ENCODE data around the gene ACAD11.
"Not testable (repeated sequence)": the region's sequence is repeated elsewhere in the genome, so short reads cannot be mapped to it uniquely, and the experiment has no call there.

The ACAD11 gene

GRCh38 chr3:132643366-132643765 is 16.2 kb downstream of the ACAD11 start:
- Histone ChIP-seq H3K9me3 (ENCODE audit: insufficient read depth, low read depth, low read length) (no peaks in the 10 kb centered on the region), H3K4me1 (ENCODE audit: insufficient read depth, low read length) (no peaks in the 10 kb centered on the region), H3K27me3 (ENCODE audit: insufficient read depth, low read length) (no peaks in the 10 kb centered on the region), H3K4me3 (ENCODE audit: low read length) (no peak overlapping the region), H3K36me3 (ENCODE audit: insufficient read depth, low read depth, low read length) (peaks cover 9% of the 10 kb centered on the region; the same call in 1 of the 2 replicates), H3K27ac (ENCODE audit: low read length) (no peak overlapping the region), H3K9ac (ENCODE audit: low read depth, low read length) (no peak overlapping the region)

DNA sequence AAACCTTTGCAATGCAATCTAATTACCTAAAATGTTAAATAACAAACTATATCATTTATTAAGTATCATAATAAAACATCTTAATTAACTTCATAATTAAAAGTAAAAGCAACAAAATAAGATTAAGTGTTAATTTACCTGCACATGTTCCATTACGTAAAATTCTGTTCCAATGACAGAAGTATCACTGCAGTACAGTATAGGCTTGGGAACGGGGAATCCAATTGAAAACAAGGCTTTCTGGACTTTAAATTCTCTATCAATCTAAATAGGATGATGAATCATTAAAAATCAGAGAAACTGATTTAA is 17.1 kb downstream of the ACAD11 start:
- Histone ChIP-seq H3K4me1 (ENCODE audit: insufficient read depth, low read length) (no peaks in the 10 kb centered on the region), H3K4me3 (ENCODE audit: low read length) (no peak overlapping the region), H3K27me3 (ENCODE audit: insufficient read depth, low read length) (no peaks in the 10 kb centered on the region), H3K9me3 (ENCODE audit: insufficient read depth, low read depth, low read length) (no peaks in the 10 kb centered on the region), H3K9ac (ENCODE audit: low read depth, low read length) (no peak overlapping the region), H3K36me3 (ENCODE audit: insufficient read depth, low read depth, low read length) (peaks cover 9% of the 10 kb centered on the region; the same call in 1 of the 2 replicates), H3K27ac (ENCODE audit: low read length) (no peak overlapping the region)

- no peak overlapping the region for H3K27ac ChIP-seq (ENCODE audit: low read length)
- H3K9me3 ChIP-seq (ENCODE audit: insufficient read depth, low read depth, low read length), result no peaks in the 10 kb centered on the region
- no peaks in the 10 kb centered on the region; the same call in 1 of the 2 replicates for H3K4me1 ChIP-seq (ENCODE audit: insufficient read depth, low read length)
- no peak overlapping the region for H3K4me3 ChIP-seq (ENCODE audit: low read length)
- H3K9ac ChIP-seq (ENCODE audit: low read depth, low read length), result no peak overlapping the region
- no peaks in the 10 kb centered on the region for H3K27me3 ChIP-seq (ENCODE audit: insufficient read depth, low read length)
- peaks cover 9% of the 10 kb centered on the region; the same call in 1 of the 2 replicates for H3K36me3 ChIP-seq (ENCODE audit: insufficient read depth, low read depth, low read length)
Measured at GRCh38 chr3:132641837-132642538, 17.6 kb downstream of the ACAD11 start.

DNA sequence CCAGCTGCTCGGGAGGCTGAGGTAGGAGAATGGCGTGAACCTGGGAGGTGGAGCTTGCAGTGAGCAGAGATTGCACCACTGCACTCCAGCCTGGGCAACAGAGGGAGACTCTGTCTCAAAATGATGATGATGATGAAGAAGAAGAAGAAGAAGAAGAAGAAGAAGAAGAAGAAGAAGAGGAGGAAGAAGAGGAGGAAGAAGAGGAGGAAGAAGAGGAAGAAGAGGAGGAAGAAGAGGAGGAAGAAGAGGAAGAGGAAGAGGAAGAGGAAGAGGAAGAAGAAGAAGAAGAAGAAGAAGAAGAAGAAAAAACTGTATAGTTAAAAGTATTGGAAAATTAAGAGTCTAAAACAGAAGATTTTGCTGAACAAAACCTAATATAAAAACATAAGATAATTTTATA is 18.2 kb downstream of the ACAD11 start:
- H3K9me3 ChIP-seq (ENCODE audit: insufficient read depth, low read depth, low read length); H3K27me3 ChIP-seq (ENCODE audit: insufficient read depth, low read length); H3K4me3 ChIP-seq (ENCODE audit: low read length); H3K27ac ChIP-seq (ENCODE audit: low read length); H3K9ac ChIP-seq (ENCODE audit: low read depth, low read length); H3K4me1 ChIP-seq (ENCODE audit: insufficient read depth, low read length); H3K36me3 ChIP-seq (ENCODE audit: insufficient read depth, low read depth, low read length): not testable (repeated sequence)

DNA sequence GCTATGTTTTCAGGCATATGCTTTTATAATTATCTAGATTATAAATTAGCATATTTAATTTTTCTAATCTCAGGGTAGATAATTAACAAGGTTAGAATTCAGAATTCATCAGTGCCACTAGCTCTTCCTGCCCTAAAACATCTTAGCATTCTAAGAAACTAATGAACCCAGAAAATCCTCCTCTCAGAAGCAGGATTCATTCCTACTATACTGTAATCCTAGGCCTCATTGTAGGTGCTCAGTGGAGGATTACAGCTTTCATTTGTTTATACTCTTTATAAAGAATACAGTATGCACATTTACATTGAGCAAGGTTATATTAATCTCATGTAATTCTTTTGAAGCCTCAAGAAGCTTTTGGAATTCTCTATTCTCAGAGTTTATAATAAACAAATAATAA is 20.9 kb downstream of the ACAD11 start:
- no peak overlapping the region for H3K27ac ChIP-seq (ENCODE audit: low read length)
- no peak overlapping the region for H3K4me3 ChIP-seq (ENCODE audit: low read length)
- no peak overlapping the region for H3K9ac ChIP-seq (ENCODE audit: low read depth, low read length)
- H3K27me3 ChIP-seq (ENCODE audit: insufficient read depth, low read length), result no peaks in the 10 kb centered on the region
- H3K36me3 ChIP-seq (ENCODE audit: insufficient read depth, low read depth, low read length), result peaks cover 9% of the 10 kb centered on the region; the same call in 1 of the 2 replicates
- no peaks in the 10 kb centered on the region for H3K9me3 ChIP-seq (ENCODE audit: insufficient read depth, low read depth, low read length)
- H3K4me1 ChIP-seq (ENCODE audit: insufficient read depth, low read length), result no peaks in the 10 kb centered on the region; the same call in 1 of the 2 replicates

GRCh38 chr3:132637590-132637989 is 22.0 kb downstream of the ACAD11 start:
- H3K27ac ChIP-seq (ENCODE audit: low read length), result no peak overlapping the region
- no peak overlapping the region for H3K9ac ChIP-seq (ENCODE audit: low read depth, low read length)
- H3K27me3 ChIP-seq (ENCODE audit: insufficient read depth, low read length), result no peaks in the 10 kb centered on the region

DNA sequence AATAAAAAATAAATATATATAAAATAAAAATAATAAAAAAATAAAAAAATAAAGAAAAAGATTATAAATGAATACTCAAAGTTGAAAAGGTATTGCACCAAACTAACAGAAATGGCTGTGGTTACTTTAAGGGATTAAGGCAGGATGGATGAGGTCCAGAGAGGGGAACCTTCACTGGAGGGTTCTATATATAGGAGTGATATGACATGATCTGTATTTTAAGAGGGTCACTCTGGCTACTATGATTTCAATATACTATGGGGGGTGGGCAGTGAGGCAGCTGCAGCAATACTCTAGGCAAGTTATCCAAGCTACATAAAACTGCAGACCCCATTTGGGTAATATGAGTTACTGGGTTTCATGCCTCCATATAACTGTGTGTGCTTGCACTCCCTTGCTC is 24.6 kb downstream of the ACAD11 start:
- Histone ChIP-seq H3K27ac (ENCODE audit: low read length) (no peak overlapping the region), H3K4me1 (ENCODE audit: insufficient read depth, low read length) (no peaks in the 10 kb centered on the region; the same call in 1 of the 2 replicates)

More at GRCh38 chr3:132637590-132637989, 22.0 kb downstream of the ACAD11 start:
- H3K9me3 ChIP-seq (ENCODE audit: insufficient read depth, low read depth, low read length), result no peaks in the 10 kb centered on the region
- H3K4me1 ChIP-seq (ENCODE audit: insufficient read depth, low read length), result no peaks in the 10 kb centered on the region; the same call in 1 of the 2 replicates
- no peak overlapping the region for H3K4me3 ChIP-seq (ENCODE audit: low read length)
- H3K36me3 ChIP-seq (ENCODE audit: insufficient read depth, low read depth, low read length), result peaks cover 9% of the 10 kb centered on the region; the same call in 1 of the 2 replicates

DNA sequence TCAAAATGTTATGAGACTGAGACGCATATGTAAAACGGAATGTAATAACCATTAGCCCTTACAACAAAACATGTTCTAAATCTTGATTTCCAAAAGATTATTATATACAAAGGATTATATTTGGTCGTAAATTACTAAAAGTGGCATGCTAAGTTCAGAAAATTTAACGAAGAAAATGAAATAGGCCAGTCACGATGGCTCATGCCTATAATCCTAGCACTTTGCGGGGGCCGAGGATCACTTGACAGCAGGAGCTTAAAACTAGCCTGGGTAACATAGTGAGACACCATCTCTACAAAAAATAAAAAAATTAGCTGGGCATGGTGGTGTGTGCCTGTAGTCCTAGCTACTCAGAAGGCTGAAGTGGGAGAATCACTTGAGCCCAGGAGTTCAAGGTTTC is 29.0 kb downstream of the ACAD11 start:
- no peak overlapping the region for H3K9ac ChIP-seq (ENCODE audit: low read depth, low read length)
- no peaks in the 10 kb centered on the region for H3K4me1 ChIP-seq (ENCODE audit: insufficient read depth, low read length)
- H3K9me3 ChIP-seq (ENCODE audit: insufficient read depth, low read depth, low read length), result no peaks in the 10 kb centered on the region
- H3K27me3 ChIP-seq (ENCODE audit: insufficient read depth, low read length), result no peaks in the 10 kb centered on the region
- H3K27ac ChIP-seq (ENCODE audit: low read length), result no peak overlapping the region
- H3K36me3 ChIP-seq (ENCODE audit: insufficient read depth, low read depth, low read length), result peaks cover 18% of the 10 kb centered on the region
- H3K4me3 ChIP-seq (ENCODE audit: low read length), result no peak overlapping the region

More for the DNA sequence above, 24.6 kb downstream of the ACAD11 start:
- Histone ChIP-seq H3K9me3 (ENCODE audit: insufficient read depth, low read depth, low read length) (no peaks in the 10 kb centered on the region), H3K27me3 (ENCODE audit: insufficient read depth, low read length) (no peaks in the 10 kb centered on the region), H3K4me3 (ENCODE audit: low read length) (no peak overlapping the region), H3K9ac (ENCODE audit: low read depth, low read length) (no peak overlapping the region), H3K36me3 (ENCODE audit: insufficient read depth, low read depth, low read length) (peaks cover 9% of the 10 kb centered on the region; the same call in 1 of the 2 replicates)

DNA sequence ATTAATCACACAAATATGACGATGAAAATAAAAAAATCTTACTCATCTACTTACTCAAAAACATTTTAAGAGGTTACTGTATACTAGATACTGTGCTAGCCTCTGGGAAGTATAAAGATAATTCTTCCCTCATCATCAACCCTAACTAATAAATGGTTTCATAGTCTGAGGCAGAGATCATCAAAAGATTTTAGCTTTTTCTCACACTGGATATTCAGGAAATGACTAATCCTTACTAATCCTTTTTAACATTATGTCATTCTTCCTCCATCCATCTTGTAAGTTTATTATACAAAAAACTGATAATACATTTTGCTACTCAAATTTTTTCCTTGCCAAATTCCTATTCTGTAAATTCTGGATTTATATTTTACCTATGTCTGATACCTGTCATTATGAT is 29.7 kb downstream of the ACAD11 start:
- peaks cover 18% of the 10 kb centered on the region for H3K36me3 ChIP-seq (ENCODE audit: insufficient read depth, low read depth, low read length)
- H3K9ac ChIP-seq (ENCODE audit: low read depth, low read length), result no peak overlapping the region
- H3K27me3 ChIP-seq (ENCODE audit: insufficient read depth, low read length), result no peaks in the 10 kb centered on the region
- no peak overlapping the region for H3K4me3 ChIP-seq (ENCODE audit: low read length)
- H3K27ac ChIP-seq (ENCODE audit: low read length), result no peak overlapping the region
- no peaks in the 10 kb centered on the region for H3K9me3 ChIP-seq (ENCODE audit: insufficient read depth, low read depth, low read length)
- H3K4me1 ChIP-seq (ENCODE audit: insufficient read depth, low read length), result no peaks in the 10 kb centered on the region

DNA sequence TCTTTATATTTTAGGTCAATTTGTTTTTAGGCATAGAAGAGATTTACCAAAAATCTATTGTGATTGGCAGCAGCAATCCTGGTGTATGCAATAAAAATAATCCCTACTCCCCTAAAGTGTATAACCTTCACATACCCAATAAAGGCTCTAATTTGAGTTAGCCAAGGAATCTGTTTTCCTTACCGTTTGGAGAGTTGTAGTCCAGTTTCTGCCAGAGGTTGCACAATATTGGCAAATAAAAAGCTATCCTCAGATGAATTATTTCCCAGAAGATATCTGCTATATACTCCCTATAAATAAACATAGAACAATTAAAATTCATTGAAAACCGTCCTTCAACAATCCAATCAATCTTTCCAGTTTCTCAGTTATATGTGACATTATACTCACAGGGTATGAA is 31.5 kb downstream of the ACAD11 start:
- Histone ChIP-seq H3K27me3 (ENCODE audit: insufficient read depth, low read length) (no peaks in the 10 kb centered on the region), H3K36me3 (ENCODE audit: insufficient read depth, low read depth, low read length) (peaks cover 18% of the 10 kb centered on the region), H3K9ac (ENCODE audit: low read depth, low read length) (no peak overlapping the region), H3K4me1 (ENCODE audit: insufficient read depth, low read length) (no peaks in the 10 kb centered on the region), H3K9me3 (ENCODE audit: insufficient read depth, low read depth, low read length) (no peaks in the 10 kb centered on the region), H3K27ac (ENCODE audit: low read length) (no peak overlapping the region), H3K4me3 (ENCODE audit: low read length) (no peak overlapping the region)

DNA sequence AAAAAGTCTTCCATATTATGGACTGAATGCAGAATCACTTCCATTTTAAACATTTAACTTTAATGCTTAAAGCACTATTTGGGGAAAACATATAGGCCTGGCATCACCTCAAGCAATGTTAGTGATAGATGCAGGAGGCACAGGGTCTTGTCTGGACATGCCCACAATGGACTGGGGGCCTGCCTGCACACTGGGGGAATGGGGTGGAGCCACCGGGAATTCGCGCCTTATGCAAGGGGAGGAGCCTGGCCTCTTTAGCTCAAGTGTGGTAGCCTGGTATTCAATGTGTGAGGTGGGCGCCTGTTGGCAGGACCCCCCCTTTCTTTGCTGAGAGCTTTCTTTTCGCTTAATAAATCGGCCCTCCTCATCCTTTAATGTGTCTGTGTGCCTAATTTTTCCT is 32.7 kb downstream of the ACAD11 start:
- H3K9ac ChIP-seq (ENCODE audit: low read depth, low read length), result no peak overlapping the region
- no peaks in the 10 kb centered on the region for H3K4me1 ChIP-seq (ENCODE audit: insufficient read depth, low read length)
- no peak overlapping the region for H3K4me3 ChIP-seq (ENCODE audit: low read length)
- no peak overlapping the region for H3K27ac ChIP-seq (ENCODE audit: low read length)
- H3K9me3 ChIP-seq (ENCODE audit: insufficient read depth, low read depth, low read length), result no peaks in the 10 kb centered on the region
- peaks cover 18% of the 10 kb centered on the region for H3K36me3 ChIP-seq (ENCODE audit: insufficient read depth, low read depth, low read length)
- H3K27me3 ChIP-seq (ENCODE audit: insufficient read depth, low read length), result no peaks in the 10 kb centered on the region

- H3K9me3 ChIP-seq (ENCODE audit: insufficient read depth, low read depth, low read length), result no peaks in the 10 kb centered on the region
- no peak overlapping the region for H3K27ac ChIP-seq (ENCODE audit: low read length)
- H3K27me3 ChIP-seq (ENCODE audit: insufficient read depth, low read length), result no peaks in the 10 kb centered on the region
- H3K36me3 ChIP-seq (ENCODE audit: insufficient read depth, low read depth, low read length), result peaks cover 18% of the 10 kb centered on the region
- H3K9ac ChIP-seq (ENCODE audit: low read depth, low read length), result no peak overlapping the region
- no peak overlapping the region for H3K4me3 ChIP-seq (ENCODE audit: low read length)
- H3K4me1 ChIP-seq (ENCODE audit: insufficient read depth, low read length), result no peaks in the 10 kb centered on the region
Measured at GRCh38 chr3:132625613-132626012, 34.0 kb downstream of the ACAD11 start.

Measured in iPS-20b (cell line).